DND-41 (cell line): ENCODE measurements around the gene TBXA2R.
A peak's percentile ranks its signal among the peaks of the same experiment; 100 is the strongest.
"Not testable (repeated sequence)": the region's sequence is repeated elsewhere in the genome, so short reads cannot be mapped to it uniquely, and the experiment has no call there.

Experiments
- ATAC-seq: fragments of 200-7000 bp; cut with Tn5 transposase; 3 replicates; pipeline ENCODE4 v1.9.1; 2021; ENCODE audit warnings: low read depth; ENCODE audit not compliant: insufficient read depth
- DNase-seq: peaks from one replicate; pipeline ENCODE4 v3.0.0-alpha.2; 2020
- H2AFZ ChIP-seq: 2 replicates; pipeline ENCODE4 v1.6.0; 2012; ENCODE audit warnings: low read depth, low read length
- H3K27ac ChIP-seq: 2 replicates; pipeline ENCODE4 v1.5.1; 2012; ENCODE audit warnings: low read length, inconsistent platforms
- H3K27me3 ChIP-seq: fragments of 200-600 bp; sonication (generic); 2 replicates; pipeline ENCODE4 v1.6.0; 2012; ENCODE audit warnings: low read length, mild to moderate bottlenecking, inconsistent platforms; ENCODE audit not compliant: insufficient read depth, poor library complexity
- H3K36me3 ChIP-seq: 2 replicates; pipeline ENCODE4 v1.5.1; 2012; ENCODE audit warnings: low read length, inconsistent platforms; ENCODE audit not compliant: insufficient read depth
- H3K4me1 ChIP-seq: 2 replicates; pipeline ENCODE4 v1.5.1; 2012; ENCODE audit warnings: mild to moderate bottlenecking, low read length; ENCODE audit not compliant: insufficient read depth
- H3K4me2 ChIP-seq: 2 replicates; pipeline ENCODE4 v1.6.0; 2012; ENCODE audit warnings: mild to moderate bottlenecking, moderate library complexity, low read length, inconsistent platforms; ENCODE audit not compliant: insufficient read depth
- H3K4me3 ChIP-seq, 2 experiments: fragments of 200-600 bp in 1 of 2; shearing (Covaris generic) in 1 of 2; 2 replicates each; pipeline ENCODE4 v1.5.1; 2012 to 2016; ENCODE audit warnings: inconsistent platforms in 2 of 2, low read length in 2 of 2, mild to moderate bottlenecking in 2 of 2, low read depth in 1 of 2, moderate library complexity in 1 of 2
- H3K79me2 ChIP-seq: 2 replicates; pipeline ENCODE4 v1.6.0; 2012; ENCODE audit warnings: low read length, inconsistent platforms; ENCODE audit not compliant: insufficient read depth
- H3K9ac ChIP-seq: 2 replicates; pipeline ENCODE4 v1.6.0; 2012; ENCODE audit warnings: low read depth, mild to moderate bottlenecking, inconsistent platforms, low read length, moderate library complexity
- H3K9me3 ChIP-seq: 2 replicates; pipeline ENCODE4 v1.5.1; 2012; ENCODE audit warnings: low read length, moderate library complexity, mild to moderate bottlenecking, inconsistent platforms; ENCODE audit not compliant: insufficient read depth, severe bottlenecking
- H4K20me1 ChIP-seq: 2 replicates; pipeline ENCODE4 v1.6.0; 2012; ENCODE audit warnings: low read length; ENCODE audit not compliant: insufficient read depth
- CTCF ChIP-seq: IDR thresholded peaks from 2 replicates; pipeline ENCODE4 v1.5.1; 2012; ENCODE audit warnings: borderline replicate concordance, low read length, moderate library complexity, mild to moderate bottlenecking; ENCODE audit not compliant: poor library complexity, severe bottlenecking; ENCODE audit errors: extremely low read depth
- EZH2 ChIP-seq: IDR thresholded peaks from 3 replicates; pipeline ENCODE4 v1.6.1; 2012; ENCODE audit warnings: borderline replicate concordance, low read depth, mild to moderate bottlenecking, moderate library complexity, low read length, inconsistent platforms; ENCODE audit not compliant: severe bottlenecking

The TBXA2R gene

GRCh38 chr19:3586707-3587346 lies 19.8 kb downstream of the TBXA2R start:
- H2AFZ ChIP-seq, result no peak overlapping the region
- DNase-seq (no peak), ATAC-seq (no peak)
- no peak overlapping the region for H3K27ac ChIP-seq
- no peaks in the 10 kb centered on the region for H3K4me1 ChIP-seq
- H3K9ac ChIP-seq, result no peak overlapping the region
- H3K4me2 ChIP-seq, result no peak overlapping the region
- no peak for TF ChIP-seq EZH2
- TF ChIP-seq CTCF, result no peak
- H3K9me3 ChIP-seq, result peaks cover 4% of the 10 kb centered on the region
- no peaks in the 10 kb centered on the region for H3K27me3 ChIP-seq
- H3K79me2 ChIP-seq, result no peaks in the 10 kb centered on the region
- no peaks in the 10 kb centered on the region for H4K20me1 ChIP-seq
- no peak overlapping the region for H3K4me3 ChIP-seq
- H3K36me3 ChIP-seq, result no peaks in the 10 kb centered on the region

DNA sequence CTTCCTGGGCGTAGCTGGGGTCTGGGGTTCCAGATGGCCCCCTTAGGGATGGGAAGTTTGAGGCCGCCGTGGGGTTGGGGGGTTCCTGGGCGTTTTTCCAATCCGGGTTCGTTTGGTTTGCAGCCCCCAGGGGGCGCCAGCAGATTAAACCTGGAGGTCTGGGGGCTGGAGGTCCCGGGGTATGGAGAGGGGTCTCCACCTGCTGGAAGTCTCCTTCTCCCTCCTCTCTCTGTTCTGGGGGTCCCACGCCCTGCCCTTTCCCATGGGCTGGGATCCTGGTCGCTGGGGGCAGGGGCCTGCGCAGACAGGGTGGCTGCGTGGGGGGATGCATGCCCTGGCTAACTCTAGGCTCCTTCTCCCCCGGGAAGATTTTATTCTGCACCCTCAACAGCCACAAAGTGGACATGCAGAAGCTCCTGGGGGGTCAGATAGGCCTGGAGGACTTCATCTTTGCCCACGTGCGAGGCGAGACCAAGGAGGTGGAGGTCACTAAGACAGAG lies 20.5 kb downstream of the TBXA2R start:
- H3K27ac ChIP-seq, result no peak overlapping the region
- ATAC-seq (no peak), DNase-seq (peak; percentile 33)
- H3K9me3 ChIP-seq, result peaks cover 4% of the 10 kb centered on the region
- no peak for TF ChIP-seq EZH2
- TF ChIP-seq CTCF, result peak; percentile 65
- no peaks in the 10 kb centered on the region for H3K4me1 ChIP-seq
- H4K20me1 ChIP-seq, result no peaks in the 10 kb centered on the region
- H3K27me3 ChIP-seq, result no peaks in the 10 kb centered on the region
- H3K4me3 ChIP-seq, result no peak overlapping the region
- no peak overlapping the region for H3K9ac ChIP-seq
- no peaks in the 10 kb centered on the region for H3K79me2 ChIP-seq
- no peaks in the 10 kb centered on the region for H3K36me3 ChIP-seq
- no peak overlapping the region for H2AFZ ChIP-seq
- no peak overlapping the region for H3K4me2 ChIP-seq

DNA sequence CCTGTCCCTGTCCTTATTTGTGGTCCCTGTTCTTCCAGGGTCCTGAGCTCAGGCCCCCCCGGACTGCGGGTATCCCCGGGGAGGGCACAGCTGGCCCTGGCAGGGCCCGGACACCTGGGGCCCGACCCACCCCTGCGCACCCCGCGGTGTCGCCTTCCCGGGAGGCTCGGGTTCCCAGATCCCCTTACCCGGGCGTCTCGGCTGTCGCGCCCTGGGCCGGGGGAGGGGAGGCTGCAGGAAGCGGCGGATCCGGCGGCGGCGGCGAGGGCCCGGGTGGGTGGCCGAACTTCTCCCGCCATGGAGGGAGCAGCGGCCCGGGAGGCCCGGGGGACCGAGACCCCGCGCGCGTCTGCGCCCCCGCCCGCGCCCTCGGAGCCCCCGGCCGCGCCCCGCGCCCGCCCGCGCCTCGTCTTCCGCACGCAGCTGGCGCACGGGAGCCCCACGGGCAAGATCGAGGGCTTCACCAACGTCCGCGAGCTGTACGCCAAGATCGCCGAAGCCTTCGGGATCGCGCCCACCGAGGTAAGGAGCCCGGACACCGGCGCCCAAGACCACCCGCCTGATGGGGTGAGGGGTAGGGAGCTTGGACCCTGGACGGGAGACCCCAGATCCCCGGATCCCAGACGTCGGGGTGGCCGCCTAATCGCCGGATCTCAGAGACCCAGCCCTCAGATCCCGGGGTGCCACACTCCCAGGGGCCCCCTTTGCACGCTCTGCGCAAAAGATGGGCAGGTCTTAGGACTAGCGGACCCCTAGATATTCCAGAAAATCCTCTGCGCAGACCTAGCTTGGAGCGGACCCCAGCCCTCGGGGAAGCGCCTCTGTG lies 21.2 kb downstream of the TBXA2R start, which contains the start of gene GIPC3:
Gene GIPC3 (plus strand): TSS at position 178 of the 826 bp plus-strand sequence. CDS start 120 bp downstream, at position 298.
- Histone ChIP-seq H3K4me1 (no peaks in the 10 kb centered on the region), H3K27ac (no peak within 1 kb of the TSS), H3K4me2 (no peak within 1 kb of the TSS), H3K9ac (no peak within 1 kb of the TSS), H3K36me3 (no peaks in the 10 kb centered on the region), H3K27me3 (no peaks in the 10 kb centered on the region), H3K79me2 (no peaks in the 10 kb centered on the region), H4K20me1 (no peaks in the 10 kb centered on the region), H3K4me3 (no peak within 1 kb of the TSS), H3K9me3 (no peaks in the 10 kb centered on the region), H2AFZ (no peak within 1 kb of the TSS)
- ATAC-seq, result no peak
- DNase-seq, result no peak
- no peak for TF ChIP-seq CTCF

GRCh38 chr19:3584036-3584802 lies 22.5 kb downstream of the TBXA2R start:
- H3K4me1 ChIP-seq, ATAC-seq, H3K36me3 ChIP-seq, H3K27ac ChIP-seq, H3K9ac ChIP-seq, DNase-seq, H3K4me3 ChIP-seq, H2AFZ ChIP-seq, H3K9me3 ChIP-seq, H4K20me1 ChIP-seq, H3K79me2 ChIP-seq, H3K27me3 ChIP-seq, H3K4me2 ChIP-seq: not testable (repeated sequence)

DNA sequence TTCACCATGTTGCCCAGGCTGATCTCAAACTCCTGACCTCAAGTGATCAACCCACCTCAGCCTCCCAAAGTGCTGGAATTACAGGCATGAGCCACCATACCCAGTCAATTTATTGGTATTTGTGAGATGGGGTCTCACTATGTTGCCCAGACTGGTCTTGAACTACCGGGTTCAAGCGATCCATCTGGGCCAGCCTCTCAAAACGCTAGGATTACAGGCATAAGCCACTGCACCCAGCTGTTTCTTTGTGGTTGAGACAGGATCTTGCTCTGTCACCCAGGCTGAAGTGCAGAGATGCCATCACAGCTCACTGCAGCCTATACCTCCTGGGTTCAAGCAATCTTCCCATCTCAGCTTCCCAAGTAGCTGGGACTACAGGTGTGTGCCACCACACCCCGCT lies 24.9 kb downstream of the TBXA2R start:
- not testable (repeated sequence) for H3K36me3 ChIP-seq, H3K27ac ChIP-seq, H3K4me3 ChIP-seq, DNase-seq, ATAC-seq, H3K4me1 ChIP-seq, H3K79me2 ChIP-seq, H3K4me2 ChIP-seq, H2AFZ ChIP-seq, H3K9me3 ChIP-seq, H3K9ac ChIP-seq, H4K20me1 ChIP-seq, H3K27me3 ChIP-seq
